Measurements from ENCODE around the gene ALOX15B. TPM values are rescaled to one million over a fixed set of nuclear protein-coding genes. Genes with fewer than 3 reads are reported as not detected.

Gene ALOX15B
- total and polyA plus RNA-seq, 10 of the 15 experiments (the other 5 are each of a cell fraction or from before 2014, with no cell fraction given), result 0.01 TPM; not detected in 9

GRCh38 chr17:8084250-8084649 is 45.4 kb downstream of the ALOX15B start:
- ATAC-seq (no peak), FAIRE-seq (no peak), DNase-seq (ENCODE audit: low read depth, low spot score) (no peak)
- H4K20me1 ChIP-seq (ENCODE audit: control insufficient read depth, insufficient read depth), result no peaks in the 10 kb centered on the region
- peaks cover 0 to 3% of the 10 kb centered on the region in 2 experiments; a peak in 1 of 4 replicates for H3K27me3 ChIP-seq (replicated peaks in 1 of 2; ENCODE audit: control insufficient read depth in 2 of 2, insufficient read depth in 2 of 2, low read length in 1 of 2)
- peaks cover 2% of the 10 kb centered on the region; the same call in 1 of the 2 replicates for H3K4me1 ChIP-seq (ENCODE audit: control insufficient read depth, insufficient read depth, low read length)
- H3K79me2 ChIP-seq (ENCODE audit: control insufficient read depth, insufficient read depth, low read length), result no peaks in the 10 kb centered on the region
- intact Hi-C loops (cut with micrococcal nuclease; ENCODE audit: unreplicated experiment), result no loop called here
- H3K27ac ChIP-seq (ENCODE audit: control insufficient read depth, insufficient read depth), result no peak overlapping the region
- H3K4me2 ChIP-seq (ENCODE audit: control insufficient read depth, insufficient read depth), result no peak overlapping the region
- in situ Hi-C loops (cut with MboI), result no loop called here
- POLR2A ChIA-PET, result interaction anchor here (0.5 kb wide), 1 partner anchor 22 kb away, joined by 4 read pairs; no protein-coding TSS in a partner anchor
- CTCF ChIA-PET, result interaction anchor here (1.0 to 4.2 kb wide), 7 partner anchors 8 to 35 kb away, joined by 3 to 33 read pairs (median 8); no protein-coding TSS in a partner anchor
- no peaks in the 10 kb centered on the region for H3K36me3 ChIP-seq (ENCODE audit: control insufficient read depth in 2 of 2, insufficient read depth in 2 of 2, low read length in 1 of 2)
- no TSS peak for BruUV-seq (replicated peaks)
- RAD21 ChIA-PET (ENCODE audit: unreplicated experiment), result no interaction called here
- no peak overlapping the region for H3K4me3 ChIP-seq
- SMC1A ChIA-PET (ENCODE audit: uncharacterized antibody, unreplicated experiment), result interaction anchor here (1.0 kb wide), 1 partner anchor 8 kb away, joined by 3 read pairs; no protein-coding TSS in a partner anchor
- 49% methylated on average over 6 of the region's 6 CpGs for WGBS (ENCODE audit: insufficient coverage, insufficient replicate concordance, low lambda C conversion rate, missing lambda C conversion rate)
- H2AFZ ChIP-seq (ENCODE audit: control insufficient read depth, low read depth, low read length), result no peak overlapping the region
- H3K9ac ChIP-seq (ENCODE audit: control insufficient read depth, insufficient read depth, low read length), result no peak overlapping the region
- H3K9me3 ChIP-seq (replicated peaks; ENCODE audit: control insufficient read depth, insufficient read depth, low read length), result no peaks in the 10 kb centered on the region
- TF ChIP-seq RUNX3 (IDR thresholded peaks at IDR 0.05; ENCODE audit: low read length) (no peak), MYB (IDR thresholded peaks at IDR 0.05; ENCODE audit: borderline replicate concordance, low read depth, low read length) (no peak), NR2F1 (conservative IDR thresholded peaks at IDR 0.05) (no peak), TBL1XR1 (IDR thresholded peaks at IDR 0.05; ENCODE audit: low read depth, low read length) (no peak), HDAC6 (IDR thresholded peaks at IDR 0.05; ENCODE audit: unreplicated experiment) (no peak), POU2F2 (IDR thresholded peaks at IDR 0.05; ENCODE audit: borderline replicate concordance, low read depth, low read length) (no peak), NFYA (IDR thresholded peaks at IDR 0.05; ENCODE audit: borderline replicate concordance, low read depth, low read length) (no peak), CHD4 (IDR thresholded peaks at IDR 0.05) (no peak), JUNB (IDR thresholded peaks at IDR 0.05) (no peak), EGR1 (IDR thresholded peaks at IDR 0.05; ENCODE audit: borderline replicate concordance in 1 of 2, low read depth in 2 of 2, low read length in 2 of 2) (no peak), ASH2L (IDR thresholded peaks at IDR 0.05; ENCODE audit: borderline replicate concordance, low read depth) (no peak), BMI1 (IDR thresholded peaks at IDR 0.05; ENCODE audit: borderline replicate concordance) (no peak), SRF (IDR thresholded peaks at IDR 0.05; ENCODE audit: low read depth in 2 of 2, low read length in 2 of 2) (no peak), RELA (IDR thresholded peaks at IDR 0.05; ENCODE audit: borderline replicate concordance, partially characterized antibody) (no peak), ELK1 (IDR thresholded peaks at IDR 0.05; ENCODE audit: low read depth, low read length) (no peak), BRCA1 (IDR thresholded peaks at IDR 0.05; ENCODE audit: low read depth, low read length) (no peak)
- TF ChIP-seq, protein P1, sequence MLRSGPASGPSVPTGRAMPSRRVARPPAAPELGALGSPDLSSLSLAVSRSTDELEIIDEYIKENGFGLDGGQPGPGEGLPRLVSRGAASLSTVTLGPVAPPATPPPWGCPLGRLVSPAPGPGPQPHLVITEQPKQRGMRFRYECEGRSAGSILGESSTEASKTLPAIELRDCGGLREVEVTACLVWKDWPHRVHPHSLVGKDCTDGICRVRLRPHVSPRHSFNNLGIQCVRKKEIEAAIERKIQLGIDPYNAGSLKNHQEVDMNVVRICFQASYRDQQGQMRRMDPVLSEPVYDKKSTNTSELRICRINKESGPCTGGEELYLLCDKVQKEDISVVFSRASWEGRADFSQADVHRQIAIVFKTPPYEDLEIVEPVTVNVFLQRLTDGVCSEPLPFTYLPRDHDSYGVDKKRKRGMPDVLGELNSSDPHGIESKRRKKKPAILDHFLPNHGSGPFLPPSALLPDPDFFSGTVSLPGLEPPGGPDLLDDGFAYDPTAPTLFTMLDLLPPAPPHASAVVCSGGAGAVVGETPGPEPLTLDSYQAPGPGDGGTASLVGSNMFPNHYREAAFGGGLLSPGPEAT (IDR thresholded peaks at IDR 0.05; ENCODE audit: low read depth), result no peak
- TF ChIP-seq, protein P2, sequence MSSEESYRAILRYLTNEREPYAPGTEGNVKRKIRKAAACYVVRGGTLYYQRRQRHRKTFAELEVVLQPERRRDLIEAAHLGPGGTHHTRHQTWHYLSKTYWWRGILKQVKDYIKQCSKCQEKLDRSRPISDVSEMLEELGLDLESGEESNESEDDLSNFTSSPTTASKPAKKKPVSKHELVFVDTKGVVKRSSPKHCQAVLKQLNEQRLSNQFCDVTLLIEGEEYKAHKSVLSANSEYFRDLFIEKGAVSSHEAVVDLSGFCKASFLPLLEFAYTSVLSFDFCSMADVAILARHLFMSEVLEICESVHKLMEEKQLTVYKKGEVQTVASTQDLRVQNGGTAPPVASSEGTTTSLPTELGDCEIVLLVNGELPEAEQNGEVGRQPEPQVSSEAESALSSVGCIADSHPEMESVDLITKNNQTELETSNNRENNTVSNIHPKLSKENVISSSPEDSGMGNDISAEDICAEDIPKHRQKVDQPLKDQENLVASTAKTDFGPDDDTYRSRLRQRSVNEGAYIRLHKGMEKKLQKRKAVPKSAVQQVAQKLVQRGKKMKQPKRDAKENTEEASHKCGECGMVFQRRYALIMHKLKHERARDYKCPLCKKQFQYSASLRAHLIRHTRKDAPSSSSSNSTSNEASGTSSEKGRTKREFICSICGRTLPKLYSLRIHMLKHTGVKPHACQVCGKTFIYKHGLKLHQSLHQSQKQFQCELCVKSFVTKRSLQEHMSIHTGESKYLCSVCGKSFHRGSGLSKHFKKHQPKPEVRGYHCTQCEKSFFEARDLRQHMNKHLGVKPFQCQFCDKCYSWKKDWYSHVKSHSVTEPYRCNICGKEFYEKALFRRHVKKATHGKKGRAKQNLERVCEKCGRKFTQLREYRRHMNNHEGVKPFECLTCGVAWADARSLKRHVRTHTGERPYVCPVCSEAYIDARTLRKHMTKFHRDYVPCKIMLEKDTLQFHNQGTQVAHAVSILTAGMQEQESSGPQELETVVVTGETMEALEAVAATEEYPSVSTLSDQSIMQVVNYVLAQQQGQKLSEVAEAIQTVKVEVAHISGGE (CRISPR knock-in tag; IDR thresholded peaks at IDR 0.05), result no peak
